Neural progenitor cell (in vitro differentiated cells): Measurements from ENCODE around the gene REXO1. TPM values are rescaled to one million over a fixed set of nuclear protein-coding genes. Genes with fewer than 3 reads are reported as not detected.

Experiments used
- DNase-seq: peaks from one replicate; pipeline ENCODE4 v3.0.0-alpha.2; 2016; ENCODE audit warnings: low spot score
- H2AFZ ChIP-seq: fragments of 200-600 bp; sonication (generic); replicated peaks from 2 replicates; pipeline ENCODE4 v1.6.1; 2016; ENCODE audit warnings: antibody characterized with exemption
- H3F3A ChIP-seq: fragments of 200-600 bp; sonication (generic); 2 replicates; pipeline ENCODE4 v1.6.1; 2016; ENCODE audit warnings: antibody characterized with exemption, low read depth
- H3K27ac ChIP-seq: fragments of 200-600 bp; sonication (generic); 2 replicates; pipeline ENCODE4 v1.5.1; 2016; ENCODE audit warnings: mild to moderate bottlenecking
- H3K27me3 ChIP-seq: fragments of 200-600 bp; sonication (generic); 2 replicates; pipeline ENCODE4 v1.6.1; 2016; ENCODE audit warnings: mild to moderate bottlenecking, moderate library complexity
- H3K36me3 ChIP-seq: fragments of 200-600 bp; sonication (generic); 2 replicates; pipeline ENCODE4 v1.5.1; 2016
- H3K4me1 ChIP-seq: fragments of 200-600 bp; sonication (generic); 2 replicates; pipeline ENCODE4 v1.6.1; 2016; ENCODE audit warnings: mixed run types
- H3K4me2 ChIP-seq: fragments of 200-600 bp; sonication (generic); 2 replicates; pipeline ENCODE4 v1.6.1; 2016
- H3K4me3 ChIP-seq: fragments of 200-600 bp; sonication (generic); 2 replicates; pipeline ENCODE4 v1.5.1; 2016
- H3K79me2 ChIP-seq: fragments of 200-600 bp; sonication (generic); 2 replicates; pipeline ENCODE4 v1.6.1; 2016; ENCODE audit warnings: low read depth
- H3K9ac ChIP-seq: fragments of 200-600 bp; sonication (generic); 2 replicates; pipeline ENCODE4 v1.6.1; 2016
- H3K9me3 ChIP-seq: fragments of 200-600 bp; sonication (generic); 2 replicates; pipeline ENCODE4 v1.5.1; 2016; ENCODE audit warnings: low read depth
- H4K20me1 ChIP-seq: fragments of 200-600 bp; sonication (generic); 2 replicates; pipeline ENCODE4 v1.6.1; 2016; ENCODE audit warnings: low read depth
- H3K27ac Mint-ChIP-seq: 3 replicates; pipeline ENCODE4 v1.8.0; 2021; ENCODE audit warnings: mixed read lengths
- H3K27me3 Mint-ChIP-seq: 2 replicates; pipeline ENCODE4 v1.8.0; 2022; ENCODE audit warnings: low read depth, mild to moderate bottlenecking, inconsistent platforms, moderate library complexity, mixed read lengths; ENCODE audit not compliant: insufficient read depth
- H3K36me3 Mint-ChIP-seq: 3 replicates; pipeline ENCODE4 v1.8.0; 2021; ENCODE audit warnings: mixed read lengths
- H3K4me1 Mint-ChIP-seq: 3 replicates; pipeline ENCODE4 v1.8.0; 2021; ENCODE audit warnings: mixed read lengths
- H3K4me3 Mint-ChIP-seq: 3 replicates; pipeline ENCODE4 v1.8.0; 2021; ENCODE audit warnings: mild to moderate bottlenecking, moderate library complexity, mixed read lengths
- H3K9me3 Mint-ChIP-seq: 3 replicates; pipeline ENCODE4 v1.8.0; 2020; ENCODE audit warnings: mixed read lengths
- EZH2 ChIP-seq: fragments of 200-600 bp; sonication (generic); IDR thresholded peaks from 2 replicates; pipeline ENCODE4 v1.6.1; 2017; ENCODE audit warnings: antibody characterized with exemption, mild to moderate bottlenecking, moderate library complexity
- EZH2phosphoT487 ChIP-seq: fragments of 200-600 bp; sonication (generic); IDR thresholded peaks from 2 replicates; pipeline ENCODE4 v1.6.1; 2017; ENCODE audit warnings: antibody characterized with exemption
- total RNA-seq: library from RNA; depleted of rRNA; stranded (reverse); fragments of >200 nt; gene quantifications from 2 replicates; pipeline ENCODE4 v1.2.3, GENCODE V29; 2015; ENCODE audit warnings: low replicate concordance
- TF ChIP-seq, protein P1 (sequence below): fragments of 200-600 bp; sonication (generic); IDR thresholded peaks from 2 replicates; pipeline ENCODE4 v1.5.1; 2017; ENCODE audit warnings: antibody characterized with exemption, mild to moderate bottlenecking

Gene REXO1
- total RNA-seq, 1 donor from 2014 or later: 38.7 TPM

DNA sequence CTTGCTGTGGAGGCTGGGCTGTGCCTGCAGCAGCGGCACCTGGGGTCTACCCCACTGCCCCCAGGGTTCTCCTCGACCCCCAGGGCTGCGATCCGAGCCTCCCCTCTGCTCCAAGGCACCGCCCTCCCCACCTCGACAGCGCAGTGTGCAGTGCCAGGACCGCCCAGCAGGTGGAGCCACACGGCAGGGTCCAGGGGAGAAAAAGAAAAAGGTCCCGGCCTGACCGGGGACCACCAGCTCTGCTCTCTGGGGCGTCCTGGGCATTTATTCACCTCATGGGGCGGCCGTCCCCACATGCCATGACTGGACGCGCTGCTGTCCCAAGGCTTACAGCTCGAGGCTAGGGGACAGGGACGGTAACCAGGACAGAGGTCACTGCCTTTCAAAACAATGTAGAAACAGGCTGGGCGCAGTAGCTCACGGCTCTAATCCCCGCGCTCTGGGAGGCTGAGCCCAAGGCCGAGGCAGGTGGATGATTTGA is 10.6 kb downstream of the REXO1 start:
- Mint-ChIP-seq H3K27me3 (peaks cover 3% of the 10 kb centered on the region), H3K4me3 (no peak overlapping the region), H3K27ac (no peak overlapping the region), H3K9me3 (no peaks in the 10 kb centered on the region), H3K36me3 (no peaks in the 10 kb centered on the region), H3K4me1 (peaks cover 17% of the 10 kb centered on the region)
- Histone ChIP-seq H3K36me3 (no peaks in the 10 kb centered on the region), H3F3A (no peaks in the 10 kb centered on the region), H2AFZ (no peak overlapping the region), H3K27me3 (no peaks in the 10 kb centered on the region), H3K79me2 (peaks cover 91% of the 10 kb centered on the region), H3K4me1 (peaks cover 5% of the 10 kb centered on the region), H3K4me3 (no peak overlapping the region), H3K9me3 (no peaks in the 10 kb centered on the region), H3K4me2 (peak overlapping the region; percentile 31), H3K9ac (no peak overlapping the region), H4K20me1 (peaks cover 97% of the 10 kb centered on the region), H3K27ac (no peak overlapping the region)
- TF ChIP-seq EZH2 (no peak), EZH2phosphoT487 (no peak)
- TF ChIP-seq, protein P1, sequence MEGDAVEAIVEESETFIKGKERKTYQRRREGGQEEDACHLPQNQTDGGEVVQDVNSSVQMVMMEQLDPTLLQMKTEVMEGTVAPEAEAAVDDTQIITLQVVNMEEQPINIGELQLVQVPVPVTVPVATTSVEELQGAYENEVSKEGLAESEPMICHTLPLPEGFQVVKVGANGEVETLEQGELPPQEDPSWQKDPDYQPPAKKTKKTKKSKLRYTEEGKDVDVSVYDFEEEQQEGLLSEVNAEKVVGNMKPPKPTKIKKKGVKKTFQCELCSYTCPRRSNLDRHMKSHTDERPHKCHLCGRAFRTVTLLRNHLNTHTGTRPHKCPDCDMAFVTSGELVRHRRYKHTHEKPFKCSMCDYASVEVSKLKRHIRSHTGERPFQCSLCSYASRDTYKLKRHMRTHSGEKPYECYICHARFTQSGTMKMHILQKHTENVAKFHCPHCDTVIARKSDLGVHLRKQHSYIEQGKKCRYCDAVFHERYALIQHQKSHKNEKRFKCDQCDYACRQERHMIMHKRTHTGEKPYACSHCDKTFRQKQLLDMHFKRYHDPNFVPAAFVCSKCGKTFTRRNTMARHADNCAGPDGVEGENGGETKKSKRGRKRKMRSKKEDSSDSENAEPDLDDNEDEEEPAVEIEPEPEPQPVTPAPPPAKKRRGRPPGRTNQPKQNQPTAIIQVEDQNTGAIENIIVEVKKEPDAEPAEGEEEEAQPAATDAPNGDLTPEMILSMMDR: peak; percentile 95
- DNase-seq: peak; percentile 73

- H3K36me3 ChIP-seq: no peaks in the 10 kb centered on the region
- no peak overlapping the region for H3K4me3 Mint-ChIP-seq
These were observed 11.1 kb downstream of the REXO1 start for GRCh38 chr19:1837222-1837565.

GRCh38 chr19:1836458-1837221 is 11.6 kb downstream of the REXO1 start:
- no peak overlapping the region for H3K4me2 ChIP-seq
- H3K79me2 ChIP-seq: peaks cover 89% of the 10 kb centered on the region
- no peaks in the 10 kb centered on the region for H3K9me3 Mint-ChIP-seq
- H3K27me3 ChIP-seq: no peaks in the 10 kb centered on the region
- TF ChIP-seq EZH2phosphoT487: no peak
- TF ChIP-seq, protein P1: no peak
- TF ChIP-seq EZH2: no peak
- DNase-seq: no peak
- no peak overlapping the region for H3K9ac ChIP-seq
- H3K27ac Mint-ChIP-seq: no peak overlapping the region
- H3K36me3 ChIP-seq: no peaks in the 10 kb centered on the region
- peaks cover 3% of the 10 kb centered on the region for H3K27me3 Mint-ChIP-seq
- no peak overlapping the region for H3K27ac ChIP-seq
- H3K4me1 Mint-ChIP-seq: peaks cover 17% of the 10 kb centered on the region
- H3F3A ChIP-seq: no peaks in the 10 kb centered on the region
- H2AFZ ChIP-seq: no peak overlapping the region
- H3K4me1 ChIP-seq: peaks cover 5% of the 10 kb centered on the region
- no peaks in the 10 kb centered on the region for H3K9me3 ChIP-seq
- H4K20me1 ChIP-seq: peaks cover 96% of the 10 kb centered on the region
- no peak overlapping the region for H3K4me3 ChIP-seq
- H3K4me3 Mint-ChIP-seq: no peak overlapping the region
- no peaks in the 10 kb centered on the region for H3K36me3 Mint-ChIP-seq

More at GRCh38 chr19:1837222-1837565, 11.1 kb downstream of the REXO1 start:
- H3K4me2 ChIP-seq: no peak overlapping the region
- H3K27me3 Mint-ChIP-seq: peaks cover 3% of the 10 kb centered on the region
- H2AFZ ChIP-seq: no peak overlapping the region
- no peak overlapping the region for H3K27ac ChIP-seq
- H3K9me3 ChIP-seq: no peaks in the 10 kb centered on the region
- H3K36me3 Mint-ChIP-seq: no peaks in the 10 kb centered on the region
- no peak for TF ChIP-seq EZH2
- no peak for TF ChIP-seq EZH2phosphoT487
- TF ChIP-seq, protein P1: no peak
- H3K9ac ChIP-seq: no peak overlapping the region
- H3K79me2 ChIP-seq: peaks cover 90% of the 10 kb centered on the region
- H3K27me3 ChIP-seq: no peaks in the 10 kb centered on the region
- no peak for DNase-seq
- H3K4me1 ChIP-seq: peaks cover 5% of the 10 kb centered on the region
- H3K9me3 Mint-ChIP-seq: no peaks in the 10 kb centered on the region
- H3K4me1 Mint-ChIP-seq: peaks cover 15% of the 10 kb centered on the region
- H4K20me1 ChIP-seq: peaks cover 97% of the 10 kb centered on the region
- H3F3A ChIP-seq: no peaks in the 10 kb centered on the region
- H3K27ac Mint-ChIP-seq: no peak overlapping the region
- no peak overlapping the region for H3K4me3 ChIP-seq
